HUES64 (cell line): ENCODE measurements around the gene GRID1.

Experiments
- H3K27ac ChIP-seq: 2 replicates; pipeline ENCODE4 v1.7.0; 2013; ENCODE audit warnings: low read depth, low read length, inconsistent platforms
- H3K27me3 ChIP-seq: 2 replicates; pipeline ENCODE4 v1.6.1; 2013; ENCODE audit warnings: mild to moderate bottlenecking, low read length; ENCODE audit not compliant: insufficient read depth
- H3K36me3 ChIP-seq: 2 replicates; pipeline ENCODE4 v1.6.1; 2013; ENCODE audit warnings: mild to moderate bottlenecking, low read length; ENCODE audit not compliant: insufficient read depth
- H3K4me1 ChIP-seq: 2 replicates; pipeline ENCODE4 v1.6.1; 2013; ENCODE audit warnings: mild to moderate bottlenecking, low read length, moderate library complexity; ENCODE audit not compliant: insufficient read depth
- H3K4me3 ChIP-seq: 2 replicates; pipeline ENCODE4 v1.5.1; 2013; ENCODE audit warnings: mild to moderate bottlenecking, low read length, moderate library complexity
- H3K9ac ChIP-seq: 2 replicates; pipeline ENCODE4 v1.6.1; 2013; ENCODE audit warnings: mild to moderate bottlenecking, low read depth, low read length
- H3K9me3 ChIP-seq: 2 replicates; pipeline ENCODE4 v1.6.1; 2013; ENCODE audit warnings: low read depth, low read length; ENCODE audit not compliant: insufficient read depth
- WGBS: fragments of 150-250, 120-280 bp; methylation state at CpG from one replicate; pipeline ENCODE4 v1.1.7; 2013; ENCODE audit warnings: missing lambda C conversion rate; 5-methylcytosine and 5-hydroxymethylcytosine counted together

The GRID1 gene

GRCh38 chr10:86258941-86259340 is 107.7 kb downstream of the GRID1 start:
- 64% methylated on average over 3 of the region's 3 CpGs for WGBS

GRCh38 chr10:86258499-86258898 is 108.1 kb downstream of the GRID1 start:
- H3K36me3 ChIP-seq: no peaks in the 10 kb centered on the region
- H3K9me3 ChIP-seq: no peaks in the 10 kb centered on the region
- no peak overlapping the region for H3K4me3 ChIP-seq
- H3K4me1 ChIP-seq: peaks cover 9% of the 10 kb centered on the region
- no peak overlapping the region for H3K27ac ChIP-seq
- 70% methylated on average over 1 of the region's 1 CpG for WGBS
- H3K27me3 ChIP-seq: no peaks in the 10 kb centered on the region
- H3K9ac ChIP-seq: no peak overlapping the region

More at GRCh38 chr10:86258941-86259340, 107.7 kb downstream of the GRID1 start:
- Histone ChIP-seq H3K27ac (no peak overlapping the region), H3K4me1 (peaks cover 9% of the 10 kb centered on the region), H3K27me3 (0 out of 2 replicates have a peak, but pooled peaks cover 4% of the 10 kb centered on the region), H3K36me3 (no peaks in the 10 kb centered on the region), H3K4me3 (no peak overlapping the region), H3K9ac (no peak overlapping the region), H3K9me3 (no peaks in the 10 kb centered on the region)

- no peak overlapping the region for H3K27ac ChIP-seq
- no peaks in the 10 kb centered on the region for H3K27me3 ChIP-seq
- no peaks in the 10 kb centered on the region for H3K9me3 ChIP-seq
- WGBS: 96% methylated on average over 2 of the region's 2 CpGs
- no peaks in the 10 kb centered on the region for H3K36me3 ChIP-seq
- H3K4me1 ChIP-seq: peaks cover 6% of the 10 kb centered on the region; the same call in 1 of the 2 replicates
- no peak overlapping the region for H3K9ac ChIP-seq
- H3K4me3 ChIP-seq: no peak overlapping the region
Measured at GRCh38 chr10:86257683-86258082, 108.9 kb downstream of the GRID1 start.

GRCh38 chr10:86256690-86257315 is 109.8 kb downstream of the GRID1 start:
- Histone ChIP-seq H3K4me3 (no peak overlapping the region), H3K36me3 (no peaks in the 10 kb centered on the region), H3K9ac (no peak overlapping the region), H3K27me3 (no peaks in the 10 kb centered on the region), H3K27ac (no peak overlapping the region), H3K9me3 (no peaks in the 10 kb centered on the region), H3K4me1 (no peaks in the 10 kb centered on the region)
- WGBS: 88% methylated on average over 4 of the region's 4 CpGs

- H3K9me3 ChIP-seq: no peaks in the 10 kb centered on the region
- H3K36me3 ChIP-seq: no peaks in the 10 kb centered on the region
- H3K4me1 ChIP-seq: no peaks in the 10 kb centered on the region
- no peak overlapping the region for H3K27ac ChIP-seq
- H3K27me3 ChIP-seq: no peaks in the 10 kb centered on the region
- WGBS: 87% methylated on average over 14 of the region's 14 CpGs
- no peak overlapping the region for H3K9ac ChIP-seq
- H3K4me3 ChIP-seq: no peak overlapping the region
Measured at GRCh38 chr10:86255405-86256251, 111.0 kb downstream of the GRID1 start.

GRCh38 chr10:86254526-86255174 is 111.9 kb downstream of the GRID1 start:
- no peak overlapping the region for H3K9ac ChIP-seq
- peaks cover 5% of the 10 kb centered on the region for H3K9me3 ChIP-seq
- no peaks in the 10 kb centered on the region for H3K4me1 ChIP-seq
- H3K27me3 ChIP-seq: no peaks in the 10 kb centered on the region
- no peak overlapping the region for H3K27ac ChIP-seq
- H3K4me3 ChIP-seq: no peak overlapping the region
- 69% methylated on average over 6 of the region's 6 CpGs for WGBS
- no peaks in the 10 kb centered on the region for H3K36me3 ChIP-seq

- H3K36me3 ChIP-seq: no peaks in the 10 kb centered on the region
Measured at GRCh38 chr10:86254081-86254480, 112.5 kb downstream of the GRID1 start.

GRCh38 chr10:86253091-86254072 is 113.2 kb downstream of the GRID1 start:
- Histone ChIP-seq H3K4me1 (no peaks in the 10 kb centered on the region), H3K27ac (no peak overlapping the region)
- 65% methylated on average over 14 of the region's 14 CpGs for WGBS

More at GRCh38 chr10:86254081-86254480, 112.5 kb downstream of the GRID1 start:
- Histone ChIP-seq H3K9ac (no peak overlapping the region), H3K27me3 (no peaks in the 10 kb centered on the region), H3K4me3 (no peak overlapping the region), H3K4me1 (no peaks in the 10 kb centered on the region), H3K9me3 (peaks cover 5% of the 10 kb centered on the region), H3K27ac (no peak overlapping the region)

GRCh38 chr10:86252556-86252955 is 114.0 kb downstream of the GRID1 start:
- no peaks in the 10 kb centered on the region for H3K4me1 ChIP-seq
- H3K27ac ChIP-seq: no peak overlapping the region
- no peak overlapping the region for H3K4me3 ChIP-seq
- WGBS: 83% methylated on average over 3 of the region's 3 CpGs
- no peak overlapping the region for H3K9ac ChIP-seq
- H3K9me3 ChIP-seq: peaks cover 5% of the 10 kb centered on the region
- no peaks in the 10 kb centered on the region for H3K27me3 ChIP-seq
- H3K36me3 ChIP-seq: no peaks in the 10 kb centered on the region

More at GRCh38 chr10:86253091-86254072, 113.2 kb downstream of the GRID1 start:
- Histone ChIP-seq H3K4me3 (no peak overlapping the region), H3K27me3 (no peaks in the 10 kb centered on the region), H3K9ac (no peak overlapping the region), H3K36me3 (no peaks in the 10 kb centered on the region), H3K9me3 (peaks cover 5% of the 10 kb centered on the region)

- WGBS: 94% methylated on average over 7 of the region's 7 CpGs
Measured at GRCh38 chr10:86252079-86252478, 114.5 kb downstream of the GRID1 start.

More at GRCh38 chr10:86252079-86252478, 114.5 kb downstream of the GRID1 start:
- H3K9me3 ChIP-seq: peaks cover 5% of the 10 kb centered on the region
- H3K9ac ChIP-seq: no peak overlapping the region
- no peaks in the 10 kb centered on the region for H3K36me3 ChIP-seq
- H3K4me1 ChIP-seq: no peaks in the 10 kb centered on the region
- no peak overlapping the region for H3K4me3 ChIP-seq
- H3K27ac ChIP-seq: no peak overlapping the region
- H3K27me3 ChIP-seq: no peaks in the 10 kb centered on the region
